Vagina (tissue), 2 donors: ENCODE results near the gene ACSL6.

Source experiments
- POLR2A ChIP-seq, 2 donors: fragments of 450-650 bp; IDR thresholded peaks; one replicate each; pipeline ENCODE4 v1.6.1; 2017; ENCODE audit warnings: antibody characterized with exemption in 2 of 2, mild to moderate bottlenecking in 2 of 2, moderate library complexity in 2 of 2
- POLR2AphosphoS5 ChIP-seq, 2 donors: sonication (generic); formaldehyde crosslinking; IDR thresholded peaks; one replicate each; pipeline ENCODE4 v1.9.0; 2017; ENCODE audit warnings: antibody characterized with exemption in 2 of 2, mild to moderate bottlenecking in 2 of 2, low read depth in 1 of 2; ENCODE audit not compliant: insufficient read depth in 1 of 2
- TF ChIP-seq, protein P1 (sequence below), 3 experiments: fragments of 450-650 bp in 2 of 3; fragments of 200-600 bp in 1 of 3; sonication (generic) in 1 of 3; IDR thresholded peaks; one replicate each; pipeline ENCODE4 v1.5.1; 2017 to 2019; ENCODE audit warnings: antibody characterized with exemption in 3 of 3, mild to moderate bottlenecking in 2 of 3, moderate library complexity in 2 of 3

DNA sequence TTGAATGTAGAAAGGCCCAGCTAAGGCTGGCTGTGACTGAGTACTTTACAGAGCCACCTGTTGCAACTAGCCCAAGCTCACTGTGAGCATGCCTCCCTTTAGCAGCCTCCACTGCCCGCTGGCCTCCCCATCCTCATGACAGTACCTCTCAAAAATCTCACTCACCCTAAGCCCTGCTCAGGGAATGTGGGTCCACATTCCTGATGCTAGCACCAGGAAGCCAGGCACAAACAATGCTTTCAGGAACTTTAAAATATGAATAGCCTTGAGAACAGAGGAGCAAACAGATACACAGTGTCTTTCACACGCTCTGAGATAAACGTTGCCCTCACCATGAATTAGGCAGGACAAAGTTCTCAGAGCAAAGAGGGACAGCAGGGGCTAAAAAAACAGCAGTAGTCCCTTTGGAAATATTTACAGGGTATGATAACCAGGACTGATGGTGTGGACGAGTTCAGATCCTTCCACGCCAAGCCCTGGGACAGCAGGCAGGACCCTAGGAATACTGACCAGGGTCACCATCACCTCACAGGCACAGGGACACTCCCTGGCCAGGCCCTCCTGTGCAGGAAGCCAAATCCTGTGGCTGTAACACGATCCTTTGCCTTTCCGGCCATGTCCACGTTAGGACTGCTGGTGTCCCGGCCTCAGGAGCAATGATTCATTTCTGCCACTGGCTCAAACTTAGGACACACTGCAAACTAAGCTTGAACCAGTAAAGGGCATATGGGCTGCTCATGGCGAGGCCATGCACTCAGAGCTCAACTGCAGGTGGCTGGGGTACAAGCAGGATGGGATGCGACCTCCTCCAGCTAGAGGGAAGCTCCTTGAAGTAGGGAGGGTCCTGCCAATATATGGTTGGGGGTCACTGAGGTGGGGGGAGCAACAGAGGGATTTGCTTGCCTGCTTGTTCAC, 9.6 kb downstream of the ACSL6 start:
- TF ChIP-seq, protein P1, sequence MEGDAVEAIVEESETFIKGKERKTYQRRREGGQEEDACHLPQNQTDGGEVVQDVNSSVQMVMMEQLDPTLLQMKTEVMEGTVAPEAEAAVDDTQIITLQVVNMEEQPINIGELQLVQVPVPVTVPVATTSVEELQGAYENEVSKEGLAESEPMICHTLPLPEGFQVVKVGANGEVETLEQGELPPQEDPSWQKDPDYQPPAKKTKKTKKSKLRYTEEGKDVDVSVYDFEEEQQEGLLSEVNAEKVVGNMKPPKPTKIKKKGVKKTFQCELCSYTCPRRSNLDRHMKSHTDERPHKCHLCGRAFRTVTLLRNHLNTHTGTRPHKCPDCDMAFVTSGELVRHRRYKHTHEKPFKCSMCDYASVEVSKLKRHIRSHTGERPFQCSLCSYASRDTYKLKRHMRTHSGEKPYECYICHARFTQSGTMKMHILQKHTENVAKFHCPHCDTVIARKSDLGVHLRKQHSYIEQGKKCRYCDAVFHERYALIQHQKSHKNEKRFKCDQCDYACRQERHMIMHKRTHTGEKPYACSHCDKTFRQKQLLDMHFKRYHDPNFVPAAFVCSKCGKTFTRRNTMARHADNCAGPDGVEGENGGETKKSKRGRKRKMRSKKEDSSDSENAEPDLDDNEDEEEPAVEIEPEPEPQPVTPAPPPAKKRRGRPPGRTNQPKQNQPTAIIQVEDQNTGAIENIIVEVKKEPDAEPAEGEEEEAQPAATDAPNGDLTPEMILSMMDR (IDR thresholded peaks at IDR 0.05): no peak
- TF ChIP-seq POLR2A (IDR thresholded peaks at IDR 0.05) (no peak), POLR2AphosphoS5 (IDR thresholded peaks at IDR 0.05; ENCODE audit: insufficient read depth in 1 of 2, low read depth in 1 of 2) (no peak)
